HG03575 (cell line): ENCODE measurements around the gene FERD3L.

ENCODE experiments used
- ATAC-seq: cut with Tn5 transposase; IDR thresholded peaks from one replicate; pipeline ENCODE4 v1.9.1; 2021; ENCODE audit not compliant: unreplicated experiment, insufficient number of reproducible peaks, low FRiP score; ENCODE audit errors: extremely low read depth

The FERD3L gene

GRCh38 chr7:19117870-19118608, 27.2 kb downstream of the FERD3L start:
- no peak for ATAC-seq

- no peak for ATAC-seq
These were observed 27.9 kb downstream of the FERD3L start, which contains the start of gene TWIST1 for GRCh38 chr7:19117091-19117869. TSS of gene TWIST1 (minus strand) at chr7:19117636. CDS start at chr7:19117321, 315 bp downstream.

- no peak for ATAC-seq
These were observed 28.8 kb downstream of the FERD3L start for GRCh38 chr7:19116121-19117090.

GRCh38 chr7:19114551-19114855, 30.7 kb downstream of the FERD3L start:
- no peak for ATAC-seq

GRCh38 chr7:19113855-19114550, 31.2 kb downstream of the FERD3L start:
- ATAC-seq: no peak

- no peak for ATAC-seq
These were observed 32.2 kb downstream of the FERD3L start for GRCh38 chr7:19113002-19113350.

GRCh38 chr7:19112274-19113001, 32.8 kb downstream of the FERD3L start:
- ATAC-seq: no peak

GRCh38 chr7:19111474-19112273, 33.5 kb downstream of the FERD3L start:
- no peak for ATAC-seq

GRCh38 chr7:19110776-19111175, 34.4 kb downstream of the FERD3L start:
- ATAC-seq: no peak

- ATAC-seq: no peak
These were observed 35.0 kb downstream of the FERD3L start for GRCh38 chr7:19110026-19110730.

GRCh38 chr7:19109000-19109946, 35.9 kb downstream of the FERD3L start:
- no peak for ATAC-seq

GRCh38 chr7:19107356-19108146, 37.7 kb downstream of the FERD3L start:
- ATAC-seq: no peak

GRCh38 chr7:19107081-19107355, 38.2 kb downstream of the FERD3L start:
- no peak for ATAC-seq

- ATAC-seq: no peak
These were observed 38.8 kb downstream of the FERD3L start for GRCh38 chr7:19106241-19107080.

- ATAC-seq: no peak
These were observed 39.7 kb downstream of the FERD3L start for GRCh38 chr7:19105546-19105945.
